Stomach (tissue), 4 donors: ENCODE results near the gene PCSK2.

Source experiments
- CTCF ChIP-seq, 7 experiments: fragments of 450-650 bp in 4 of 7; fragments of 200-600 bp in 3 of 7; sonication (generic) in 3 of 7; IDR thresholded peaks; one replicate each; pipeline ENCODE4 v1.5.1; 2016 to 2019; ENCODE audit warnings: antibody characterized with exemption in 7 of 7, control low read depth in 2 of 7, mild to moderate bottlenecking in 1 of 7
- POLR2AphosphoS5 ChIP-seq, 3 donors: sonication (generic); formaldehyde crosslinking; IDR thresholded peaks; one replicate each; pipeline ENCODE4 v1.6.1; 2016; ENCODE audit warnings: antibody characterized with exemption in 3 of 3

- TF ChIP-seq CTCF (IDR thresholded peaks at IDR 0.05) (no peak), POLR2AphosphoS5 (IDR thresholded peaks at IDR 0.05) (no peak)
Measured at GRCh38 chr20:17385798-17386197, 159.0 kb downstream of the PCSK2 start.
